SH-SY5Y (cell line): ENCODE data around the gene SUDS3.

Experiments used
- GATA2 ChIP-seq: IDR thresholded peaks from 2 replicates; pipeline ENCODE4 v1.6.1; 2011; ENCODE audit warnings: mild to moderate bottlenecking, low read depth, low read length
- GATA3 ChIP-seq: IDR thresholded peaks from 2 replicates; pipeline ENCODE4 v1.6.1; 2011; ENCODE audit warnings: low read depth, mild to moderate bottlenecking, low read length, moderate library complexity

Gene SUDS3

DNA sequence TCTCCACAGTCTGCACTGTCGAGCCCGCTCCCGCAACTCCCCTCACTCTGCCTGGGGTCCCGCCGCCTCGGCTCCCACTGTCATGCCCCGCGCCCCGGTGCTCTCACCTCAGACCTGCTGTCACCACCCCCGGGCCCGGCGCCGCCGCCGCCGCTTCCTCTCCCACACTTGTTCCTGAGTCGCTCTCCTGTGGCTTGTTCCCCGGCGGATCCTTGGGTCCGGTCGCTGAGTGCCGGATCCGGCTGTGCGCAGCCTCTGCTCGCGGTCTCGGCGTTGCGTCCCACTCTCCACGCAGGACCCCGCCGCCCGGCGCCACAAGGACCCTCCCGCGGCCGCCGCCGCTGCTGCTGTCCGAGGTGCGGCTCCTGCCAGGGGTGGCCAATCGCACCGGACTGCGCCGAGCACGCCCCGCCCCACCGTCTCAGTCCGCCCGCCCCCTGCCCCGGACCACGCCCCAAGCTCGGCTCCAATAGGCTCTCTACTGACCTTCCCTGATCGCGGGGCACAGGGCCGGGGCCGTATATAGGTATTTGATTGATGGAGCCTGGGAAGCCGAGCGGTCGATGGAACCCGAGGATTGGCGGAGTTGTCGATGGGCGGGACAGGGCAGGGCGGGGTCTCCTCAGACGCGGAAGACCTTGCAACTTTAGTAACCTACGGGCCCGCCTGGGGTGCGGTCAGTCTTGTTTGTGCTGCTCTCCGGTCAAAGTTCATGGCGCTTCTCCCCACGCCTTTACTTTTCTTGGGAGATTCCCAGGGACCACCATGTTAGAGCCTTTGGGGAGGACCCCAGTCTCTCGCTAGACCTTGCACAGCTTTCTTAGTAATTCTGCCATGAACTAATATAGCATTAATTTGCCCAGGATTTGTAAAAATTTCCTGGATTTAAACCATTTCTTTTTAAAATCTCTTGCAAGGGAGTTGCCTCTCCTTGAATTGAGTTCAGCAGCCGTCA lies 3.5 kb upstream of the SUDS3 start, which contains the start of gene TAOK3:
TAOK3 (minus strand) TSS at position 367 of the 955 bp plus-strand sequence. CDS start 117,340 bp downstream, outside the sequence.
- TF ChIP-seq GATA3 (no peak), GATA2 (no peak)

GRCh38 chr12:118373616-118374015 lies 2.7 kb upstream of the SUDS3 start:
- TF ChIP-seq GATA3 (no peak), GATA2 (no peak)

DNA sequence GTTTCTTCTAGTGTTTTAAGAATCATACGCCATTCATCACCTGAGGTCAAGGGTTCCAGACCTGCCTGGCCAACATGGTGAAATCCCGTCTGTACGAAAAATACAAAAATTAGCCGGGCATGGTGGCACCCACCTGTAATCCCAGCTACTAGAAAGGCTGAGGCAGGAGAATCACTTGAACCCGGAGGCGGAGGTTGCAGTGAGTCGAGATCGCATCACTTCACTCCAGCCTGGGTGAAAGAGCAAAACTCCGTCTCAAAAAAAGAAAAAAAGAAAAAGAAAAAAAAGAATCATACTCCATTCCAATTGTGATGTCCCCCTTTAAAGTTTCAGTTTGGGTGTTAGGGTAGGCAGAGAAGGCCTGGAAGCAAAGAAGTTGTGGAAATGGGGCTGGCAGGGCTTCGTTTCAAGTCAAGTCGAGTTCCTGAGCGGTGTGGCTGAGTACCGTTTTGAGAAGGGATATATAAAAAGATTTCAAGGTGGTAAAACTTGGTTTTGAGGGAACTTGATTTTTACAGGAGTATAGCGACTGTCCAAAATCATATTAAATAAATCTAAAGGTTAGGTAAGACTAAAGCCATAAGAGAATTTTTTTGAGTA lies 2.1 kb upstream of the SUDS3 start:
- TF ChIP-seq GATA3 (no peak), GATA2 (no peak)

- no peak for TF ChIP-seq GATA3
- TF ChIP-seq GATA2: no peak
These were observed 1.4 kb upstream of the SUDS3 start for GRCh38 chr12:118374909-118375308.

DNA sequence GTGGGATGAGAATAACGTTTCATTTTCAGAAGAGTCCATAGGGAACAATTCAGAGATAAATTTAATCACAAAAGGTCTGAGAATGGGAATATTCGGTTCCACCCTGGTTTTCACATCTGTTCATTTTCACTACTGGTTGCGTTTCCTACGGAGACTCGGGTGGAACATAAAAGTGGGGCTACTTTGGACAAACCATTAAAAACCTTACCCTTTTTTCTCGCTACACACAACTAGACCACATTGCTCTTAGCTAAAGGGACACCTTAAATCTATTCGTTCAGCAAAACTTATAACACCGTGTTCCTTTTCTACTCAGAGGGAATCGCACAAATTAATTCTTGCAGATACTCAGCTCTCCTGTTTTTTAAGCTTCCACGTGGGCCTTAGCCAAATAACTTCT lies 1.0 kb upstream of the SUDS3 start:
- TF ChIP-seq GATA2 (no peak), GATA3 (no peak)

DNA sequence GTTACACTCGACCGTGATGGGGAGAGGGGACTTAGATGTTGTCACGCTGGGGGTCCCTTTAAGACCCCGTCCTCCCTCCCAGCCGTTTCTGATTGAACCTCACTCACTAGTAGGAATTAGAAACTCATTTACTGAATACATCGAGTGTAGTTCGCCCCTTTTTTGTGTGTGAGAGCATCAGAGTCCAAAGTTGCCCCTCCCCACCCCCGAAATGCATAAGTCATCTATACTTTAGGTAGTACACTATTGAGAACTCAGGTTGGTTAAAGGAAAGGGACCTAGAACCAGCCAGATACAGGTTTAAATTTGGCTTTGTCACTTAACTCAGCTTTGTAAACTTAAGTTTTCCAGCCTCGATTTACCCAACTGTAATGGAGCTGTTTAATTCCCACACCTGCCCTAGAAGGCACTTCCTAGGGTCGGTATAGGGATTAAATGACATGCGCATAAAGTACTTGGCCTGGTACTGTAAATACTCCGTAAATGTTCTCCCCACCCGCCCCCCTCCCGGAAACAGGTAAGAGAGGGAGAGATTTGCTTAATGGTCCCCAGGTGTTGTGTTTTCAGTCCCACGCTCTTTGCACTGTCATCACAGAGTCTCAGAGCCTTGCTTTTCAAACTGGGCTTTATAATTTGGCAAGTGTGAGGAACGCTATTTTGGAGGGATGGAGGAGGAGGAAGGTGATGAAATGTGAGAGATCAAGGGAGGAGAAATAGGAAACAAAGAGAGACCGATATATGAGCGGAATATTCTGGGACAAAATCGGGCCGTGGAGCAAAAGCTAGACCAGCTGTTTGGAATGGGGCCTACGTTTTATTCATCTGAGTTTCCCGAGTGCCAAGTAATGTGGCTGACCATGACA lies 897 bp downstream of the SUDS3 start:
- TF ChIP-seq GATA2: no peak
- TF ChIP-seq GATA3: no peak

GRCh38 chr12:118377884-118378470 lies 1.6 kb downstream of the SUDS3 start:
- no peak for TF ChIP-seq GATA3
- TF ChIP-seq GATA2: no peak

- TF ChIP-seq GATA2 (no peak), GATA3 (no peak)
These were observed 15.1 kb downstream of the SUDS3 start for GRCh38 chr12:118391424-118391823.

- TF ChIP-seq GATA3 (no peak), GATA2 (no peak)
These were observed 15.5 kb downstream of the SUDS3 start for GRCh38 chr12:118391836-118392235.

GRCh38 chr12:118397708-118398440 lies 21.5 kb downstream of the SUDS3 start:
- no peak for TF ChIP-seq GATA3
- no peak for TF ChIP-seq GATA2

DNA sequence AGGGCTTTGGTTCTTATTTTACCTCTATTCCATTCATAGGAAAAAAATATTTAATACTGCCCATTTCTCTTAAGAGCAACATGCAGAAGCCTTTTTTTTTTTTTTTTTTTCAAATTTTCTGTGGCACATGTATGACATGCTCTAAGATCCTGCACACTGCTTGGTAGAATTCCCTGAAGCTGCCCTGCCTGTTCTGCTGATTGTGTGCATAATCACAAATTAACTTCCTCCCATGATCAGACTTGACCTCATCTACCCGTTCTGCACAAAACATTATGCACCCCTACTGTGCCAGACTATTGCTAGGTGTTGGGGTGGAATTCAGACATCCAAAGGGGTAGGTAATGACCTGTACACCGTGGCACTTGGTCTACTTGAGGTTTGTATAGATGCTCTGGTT lies 22.2 kb downstream of the SUDS3 start:
- TF ChIP-seq GATA2: no peak
- no peak for TF ChIP-seq GATA3

DNA sequence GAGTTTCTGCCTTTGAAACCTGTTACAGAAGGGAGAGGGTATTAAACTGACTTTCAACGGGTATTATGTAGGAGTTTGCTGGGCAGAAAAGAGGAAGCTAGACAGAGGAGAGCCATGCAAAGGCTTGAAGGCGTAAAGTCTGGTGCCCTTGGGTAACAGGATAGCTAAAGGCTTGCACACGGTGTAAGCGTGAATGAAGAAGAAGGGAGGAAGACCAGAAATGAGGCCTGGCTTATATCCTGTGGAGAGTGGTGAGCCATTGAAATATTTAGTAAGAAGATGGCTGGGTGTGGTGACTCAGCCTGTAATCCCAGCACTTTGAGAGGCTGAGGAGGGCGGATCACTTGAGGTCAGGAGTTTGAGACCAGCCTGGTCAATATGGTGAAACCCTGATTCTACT lies 22.6 kb downstream of the SUDS3 start:
- TF ChIP-seq GATA2 (no peak), GATA3 (no peak)

GRCh38 chr12:118402251-118402650 lies 25.9 kb downstream of the SUDS3 start:
- TF ChIP-seq GATA2: no peak
- no peak for TF ChIP-seq GATA3
